ENCODE data around the gene RAB3GAP2.
"Not testable (repeated sequence)": the region's sequence is repeated elsewhere in the genome, so short reads cannot be mapped to it uniquely, and the experiment has no call there.

Gene RAB3GAP2

DNA sequence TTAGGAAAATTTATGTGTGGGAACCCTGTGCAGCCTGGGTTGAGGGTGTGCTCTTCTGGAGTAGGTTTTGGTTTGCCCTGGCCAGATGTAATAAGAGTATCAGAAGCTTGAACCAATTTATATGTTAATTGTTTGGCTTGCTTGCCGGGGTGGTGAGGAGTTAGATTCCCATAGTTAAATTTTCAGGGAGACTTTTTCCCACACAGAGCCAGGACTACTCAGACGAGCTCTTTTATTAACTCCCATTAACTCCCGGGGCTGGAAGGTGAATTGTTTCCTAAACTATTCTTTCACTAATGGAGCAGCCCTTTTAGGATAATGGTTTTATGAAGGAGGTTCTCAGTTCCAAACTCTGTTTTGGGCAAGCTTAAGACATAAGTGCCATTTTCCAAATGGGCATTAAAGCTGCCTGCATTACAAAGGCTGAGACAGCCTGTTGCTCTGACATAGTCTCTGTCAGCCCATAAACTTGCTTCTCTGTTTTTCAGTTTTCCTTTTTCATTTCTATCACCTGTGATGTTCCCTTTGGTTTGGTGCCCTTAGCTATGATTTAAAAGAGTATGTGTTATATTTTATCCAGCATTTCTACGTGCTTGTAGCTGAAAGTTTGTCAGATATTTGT lies 18.0 kb upstream of the RAB3GAP2 start:
- DNase-seq (ENCODE audit: low read depth in 2 of 2) = no peak

DNA sequence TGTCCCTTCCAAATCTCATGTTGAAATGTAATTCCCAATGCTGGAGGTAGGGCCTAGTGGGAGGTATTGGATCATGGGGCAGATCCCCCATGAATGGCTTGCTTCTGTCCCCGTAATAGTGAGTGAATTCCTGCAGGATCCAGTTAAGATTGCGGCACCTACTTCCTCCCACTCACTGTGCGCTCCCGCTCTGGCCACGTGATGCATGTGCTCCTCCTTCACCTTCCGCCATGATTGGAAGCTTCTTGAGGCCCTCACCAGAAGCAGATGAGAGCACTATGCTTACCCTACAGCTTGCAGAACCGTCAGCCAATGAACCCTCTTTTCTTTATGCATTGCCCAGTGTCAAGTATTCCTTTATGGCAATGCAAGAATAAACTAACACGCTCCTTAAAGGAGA lies 14.9 kb upstream of the RAB3GAP2 start:
- no peak for DNase-seq (ENCODE audit: low read depth in 2 of 2)

- DNase-seq (ENCODE audit: low read depth in 2 of 2) = no peak
Observed at GRCh38 chr1:220283625-220284024, 11.4 kb upstream of the RAB3GAP2 start.

DNA sequence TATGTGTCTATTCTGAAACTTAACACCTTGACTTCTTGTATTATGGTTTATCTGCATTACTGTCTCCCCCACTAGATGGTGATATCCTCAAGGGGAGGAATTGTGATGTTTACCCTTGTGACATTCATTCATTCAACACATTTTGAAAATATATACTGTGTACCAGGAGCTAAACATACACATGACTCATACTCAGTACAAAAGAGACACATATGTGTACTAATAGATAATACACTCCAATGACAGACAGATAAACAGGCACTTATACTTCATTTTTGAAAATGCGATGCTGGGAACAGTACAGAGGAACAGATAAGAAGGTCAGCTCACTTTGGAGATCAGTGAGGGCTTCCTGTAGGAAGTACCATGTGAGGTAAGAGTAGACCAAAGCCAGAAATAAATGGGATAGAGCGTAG lies 8.9 kb upstream of the RAB3GAP2 start:
- DNase-seq (ENCODE audit: low read depth in 2 of 2) = no peak

DNA sequence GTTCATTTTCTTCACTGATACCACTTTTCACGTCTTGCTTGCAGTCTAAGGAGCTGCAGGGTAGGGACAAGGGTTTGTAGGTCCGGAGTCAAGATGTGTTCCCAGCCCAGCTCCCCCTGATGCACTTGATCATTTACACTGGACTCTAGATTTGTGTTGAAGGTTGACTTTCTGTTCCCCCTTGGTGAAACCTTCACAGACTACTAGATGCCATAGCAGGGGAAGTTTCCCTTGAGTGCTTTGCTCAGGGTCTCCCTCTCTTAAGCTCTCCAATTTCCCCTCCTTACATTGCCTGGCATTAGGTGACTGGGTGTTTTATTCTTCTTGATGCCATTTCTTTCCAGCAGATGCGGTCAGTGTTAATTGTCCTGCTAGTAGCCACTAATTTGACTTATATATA lies 8.0 kb upstream of the RAB3GAP2 start:
- DNase-seq (ENCODE audit: low read depth in 2 of 2) = no peak

- DNase-seq (ENCODE audit: low read depth in 2 of 2) = no peak
Observed at GRCh38 chr1:220278991-220279390, 6.7 kb upstream of the RAB3GAP2 start.

DNA sequence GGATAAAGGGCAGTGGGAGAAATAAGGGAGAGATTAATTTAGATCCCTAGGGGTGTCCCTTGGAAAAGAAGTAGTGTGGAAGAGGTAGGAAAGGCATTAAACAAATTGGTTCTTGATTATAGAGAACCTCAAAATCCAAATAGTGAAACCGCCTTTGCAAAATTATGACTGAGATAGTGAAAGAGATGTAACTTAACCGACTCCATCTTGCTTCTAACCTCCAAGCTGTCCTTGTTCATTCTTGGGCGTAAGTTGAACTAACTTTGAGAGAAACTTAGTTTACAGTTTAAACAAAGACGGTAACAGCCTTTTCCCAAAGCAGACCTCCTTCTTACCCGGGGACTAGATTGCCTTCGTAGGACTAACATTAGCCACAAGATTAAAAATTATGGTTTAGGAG lies 3.2 kb upstream of the RAB3GAP2 start:
- no peak for DNase-seq (ENCODE audit: low read depth in 2 of 2)

DNA sequence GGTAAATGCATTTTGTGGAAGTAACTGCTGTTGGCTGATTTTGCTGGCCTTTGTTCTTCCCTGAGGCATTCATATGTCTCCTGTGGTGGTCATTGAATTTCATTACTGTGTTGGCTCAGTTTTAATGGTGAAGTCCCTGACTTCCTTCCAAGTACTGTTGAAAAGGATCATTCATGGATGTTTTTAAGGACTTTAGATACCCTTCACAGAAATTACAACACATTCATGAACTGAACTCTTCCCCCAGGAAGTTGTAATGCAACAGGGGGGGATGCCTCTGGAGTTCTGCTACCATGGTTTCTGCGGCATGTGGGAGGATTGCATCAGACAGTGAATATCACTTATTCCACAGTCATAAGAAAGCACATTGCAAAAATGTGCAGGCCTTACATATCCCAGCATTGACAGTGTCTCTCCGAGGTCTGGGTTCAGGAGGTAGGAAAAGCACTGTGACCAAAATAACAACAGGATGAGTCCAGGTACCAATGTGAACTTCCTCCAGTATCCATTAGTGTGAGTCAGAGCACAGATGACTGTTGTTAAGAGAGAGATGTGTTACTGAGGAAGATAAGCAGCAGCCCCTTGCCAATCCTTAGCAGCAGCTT lies 2.1 kb upstream of the RAB3GAP2 start:
- no peak for DNase-seq (ENCODE audit: low read depth in 2 of 2)

- DNase-seq (ENCODE audit: low read depth in 2 of 2) = no peak
Observed at GRCh38 chr1:220272841-220273090, 513 bp upstream of the RAB3GAP2 start.

DNA sequence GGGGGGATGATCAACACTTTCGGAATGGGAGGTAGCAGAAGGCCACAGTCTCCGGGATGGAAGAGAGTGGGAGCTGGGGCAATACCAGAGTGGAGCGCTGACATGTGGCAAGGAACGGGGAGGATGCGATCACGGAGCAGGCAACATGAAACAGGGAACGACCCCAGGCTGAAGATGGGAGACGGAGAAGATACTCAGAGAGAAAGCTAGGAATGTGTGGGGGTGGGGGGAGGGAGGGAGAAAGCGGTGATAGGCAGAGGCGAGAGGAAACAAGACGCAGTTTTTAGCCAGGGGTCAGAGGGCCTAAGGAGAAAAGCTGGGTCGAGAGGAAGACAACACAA lies 577 bp downstream of the RAB3GAP2 start:
- no peak for DNase-seq (ENCODE audit: low read depth in 2 of 2)

GRCh38 chr1:220269036-220269435 lies 3.2 kb downstream of the RAB3GAP2 start:
- DNase-seq (ENCODE audit: low read depth in 2 of 2) = no peak

DNA sequence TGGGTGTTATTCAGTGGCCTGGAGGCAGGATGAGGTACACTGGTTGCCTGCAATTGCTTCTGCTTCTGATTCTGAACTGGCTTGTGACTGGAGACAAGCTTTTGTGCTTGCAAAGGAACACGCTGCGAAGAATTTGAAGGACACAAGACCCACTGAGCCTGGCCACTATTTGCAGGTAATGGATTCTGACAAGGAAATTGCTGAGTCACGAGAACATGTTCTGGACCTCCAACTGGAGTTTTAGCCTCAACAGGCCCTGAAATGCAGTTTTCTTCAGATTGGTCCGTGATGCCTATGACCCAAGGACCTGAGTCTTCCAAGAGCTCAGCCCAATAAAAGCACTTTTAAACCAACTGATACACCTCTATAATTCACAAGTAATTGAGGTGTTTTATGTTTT lies 4.6 kb downstream of the RAB3GAP2 start:
- no peak for DNase-seq (ENCODE audit: low read depth in 2 of 2)

DNA sequence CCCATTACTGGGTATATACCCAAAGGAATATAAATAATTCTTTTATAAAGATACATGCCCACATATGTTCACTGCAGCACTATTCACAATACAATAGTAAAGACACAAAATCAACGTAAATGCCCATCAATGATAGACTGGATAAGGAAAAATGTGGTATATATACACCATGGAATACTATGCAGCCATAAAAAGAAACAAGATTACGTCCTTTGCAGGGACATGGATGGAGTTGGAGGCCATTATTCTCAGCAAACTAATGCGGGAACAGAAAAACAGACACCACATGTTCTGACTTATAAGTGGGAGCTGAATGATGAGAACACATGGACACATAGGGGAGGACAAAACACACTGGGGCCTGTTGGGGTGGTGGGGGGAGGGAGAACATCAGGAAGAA lies 12.0 kb downstream of the RAB3GAP2 start:
- DNase-seq (ENCODE audit: low read depth in 2 of 2) = not testable (repeated sequence)

DNA sequence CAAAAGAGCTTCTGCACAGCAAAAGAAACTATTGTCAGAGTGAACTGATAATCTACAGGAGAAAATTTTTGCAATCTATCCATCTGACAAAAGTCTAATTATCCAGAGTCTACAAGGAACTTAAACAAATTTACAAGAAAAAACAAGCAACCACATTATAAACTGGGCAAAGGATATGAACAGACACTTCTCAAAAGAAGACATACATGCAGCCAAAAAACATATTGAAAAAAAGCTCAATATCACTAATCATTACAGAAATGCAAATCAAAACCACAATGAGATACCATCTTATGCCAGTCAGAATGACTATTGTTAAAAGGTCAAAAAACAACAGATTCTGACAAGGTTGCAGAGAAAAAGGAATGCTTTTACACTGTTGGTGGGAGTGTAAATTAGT lies 12.5 kb downstream of the RAB3GAP2 start:
- DNase-seq (ENCODE audit: low read depth in 2 of 2) = not testable (repeated sequence)

DNA sequence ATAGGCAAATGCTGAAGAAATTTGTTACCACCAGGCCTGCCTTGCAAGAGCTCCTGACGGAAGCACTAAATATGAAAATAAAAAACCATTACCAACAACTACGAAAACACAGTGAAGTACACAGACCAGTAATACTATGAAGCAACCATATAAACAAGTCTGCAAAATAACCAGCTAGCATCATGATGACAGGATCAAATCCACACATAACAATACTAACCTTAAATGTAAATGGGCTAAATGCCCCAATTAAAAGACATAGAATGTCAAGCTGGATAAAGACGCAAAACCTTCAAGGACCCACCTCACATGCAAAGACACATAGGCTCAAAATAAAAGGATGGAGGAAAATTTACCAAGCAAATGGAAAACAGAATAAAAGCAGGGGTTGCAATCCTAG lies 16.1 kb downstream of the RAB3GAP2 start:
- not testable (repeated sequence) for DNase-seq (ENCODE audit: low read depth in 2 of 2)

- DNase-seq (ENCODE audit: low read depth in 2 of 2) = no peak
Observed at GRCh38 chr1:220255204-220255603, 17.0 kb downstream of the RAB3GAP2 start.

DNA sequence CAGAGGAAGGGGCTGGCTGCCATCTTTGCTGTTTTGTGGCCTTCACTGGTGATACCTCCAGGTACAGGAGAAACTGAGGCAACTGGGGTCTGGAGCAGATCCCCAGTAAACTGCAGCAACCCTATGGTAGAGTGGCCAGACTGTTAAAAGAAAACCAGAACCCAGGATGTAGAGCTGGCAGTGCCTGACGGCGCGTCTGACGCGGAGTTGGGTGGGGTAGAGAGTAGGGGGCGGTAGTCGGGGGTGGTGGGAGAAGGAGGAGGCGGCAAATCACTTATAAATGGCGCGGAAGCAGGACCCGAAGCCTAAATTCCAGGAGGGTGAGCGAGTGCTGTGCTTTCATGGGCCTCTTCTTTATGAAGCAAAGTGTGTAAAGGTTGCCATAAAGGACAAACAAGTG lies 19.0 kb downstream of the RAB3GAP2 start:
- not testable (repeated sequence) for DNase-seq (ENCODE audit: low read depth in 2 of 2)

DNA sequence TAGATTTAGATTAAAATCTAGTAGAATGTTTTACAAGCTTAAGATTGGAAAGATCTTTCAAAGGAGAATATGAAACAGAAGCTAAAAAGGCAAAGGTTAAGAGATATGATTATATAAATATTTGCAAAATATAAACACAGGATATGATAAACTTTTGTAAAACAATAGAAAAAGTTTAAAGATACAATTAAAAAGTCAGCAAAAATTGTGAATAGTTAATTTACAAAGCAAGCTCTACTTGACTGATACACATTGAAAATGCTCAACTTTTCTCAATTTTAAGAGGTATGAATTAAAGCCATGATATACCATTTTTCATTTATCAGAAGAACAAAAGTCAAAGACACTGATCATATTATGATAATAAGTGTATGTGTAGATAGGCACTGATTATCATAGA lies 21.0 kb downstream of the RAB3GAP2 start:
- DNase-seq (ENCODE audit: low read depth in 2 of 2) = no peak

DNA sequence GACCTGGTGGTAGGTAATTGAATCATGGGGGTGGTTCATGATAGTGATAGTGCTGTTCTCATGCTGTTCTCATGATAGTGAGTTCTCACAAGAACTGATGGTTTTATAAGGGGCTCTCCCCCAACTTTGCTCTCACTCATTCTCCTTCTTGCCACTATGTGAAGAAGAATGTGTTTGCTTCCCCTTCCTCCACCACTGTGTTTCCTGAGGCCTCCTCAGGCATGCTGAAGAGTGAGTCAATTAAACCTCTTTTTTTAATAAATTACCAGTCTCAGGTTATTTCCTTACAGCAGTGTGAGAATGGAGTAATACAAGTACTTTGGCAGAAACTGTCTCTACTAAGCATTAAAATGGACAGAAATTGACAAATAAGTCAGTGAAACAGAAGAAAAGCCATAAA lies 21.6 kb downstream of the RAB3GAP2 start:
- no peak for DNase-seq (ENCODE audit: low read depth in 2 of 2)

GRCh38 chr1:220249522-220249921 lies 22.7 kb downstream of the RAB3GAP2 start:
- DNase-seq (ENCODE audit: low read depth in 2 of 2) = no peak

- not testable (repeated sequence) for DNase-seq (ENCODE audit: low read depth in 2 of 2)
Observed at GRCh38 chr1:220248715-220249265, 23.5 kb downstream of the RAB3GAP2 start.

DNA sequence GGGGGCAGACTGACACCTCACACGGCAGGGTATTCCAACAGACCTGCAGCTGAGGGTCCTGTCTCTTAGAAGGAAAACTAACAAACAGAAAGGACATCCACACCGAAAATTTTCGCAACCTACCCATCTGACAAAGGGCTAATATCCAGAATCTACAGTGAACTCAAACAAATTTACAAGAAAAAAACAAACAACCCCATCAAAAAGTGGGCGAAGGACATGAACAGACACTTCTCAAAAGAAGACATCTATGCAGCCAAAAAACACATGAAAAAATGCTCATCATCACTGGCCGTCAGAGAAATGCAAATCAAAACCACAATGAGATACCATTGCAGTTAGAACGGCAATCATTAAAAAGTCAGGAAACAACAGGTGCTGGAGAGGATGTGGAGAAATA lies 26.4 kb downstream of the RAB3GAP2 start:
- DNase-seq (ENCODE audit: low read depth in 2 of 2) = not testable (repeated sequence)

DNA sequence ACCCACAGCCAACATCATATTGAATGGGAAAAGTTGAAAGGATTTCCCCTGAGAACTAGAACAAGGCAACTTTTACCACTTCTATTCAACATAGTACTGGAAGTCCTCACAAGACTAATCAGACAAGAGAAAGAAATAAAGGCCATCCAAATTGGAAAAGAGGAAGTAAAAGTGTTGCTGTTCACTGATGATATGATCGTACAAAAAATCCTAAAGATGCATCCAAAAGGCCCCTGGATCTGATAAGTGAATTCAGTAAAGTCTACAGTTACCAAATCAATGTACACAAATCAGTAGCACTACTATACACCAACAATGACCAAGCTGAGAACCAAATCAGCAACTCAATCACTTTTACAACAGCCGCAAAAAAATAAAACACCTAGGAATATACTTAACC lies 28.3 kb downstream of the RAB3GAP2 start:
- no peak for DNase-seq (ENCODE audit: low read depth in 2 of 2)

GRCh38 chr1:220241072-220241663 lies 31.1 kb downstream of the RAB3GAP2 start:
- DNase-seq (ENCODE audit: low read depth in 2 of 2) = no peak
